NCI-H2029 treated with DMSO at 0.1 percent for 48 hours (cell line): ENCODE data around the gene IQCB1.
"Not testable (repeated sequence)": the region's sequence is repeated elsewhere in the genome, so short reads cannot be mapped to it uniquely, and the experiment has no call there.

Source experiments
- DNase-seq: peaks from one replicate; lab custom pipeline; 2025; lab: John Stamatoyannopoulos, UW

IQCB1 gene

DNA sequence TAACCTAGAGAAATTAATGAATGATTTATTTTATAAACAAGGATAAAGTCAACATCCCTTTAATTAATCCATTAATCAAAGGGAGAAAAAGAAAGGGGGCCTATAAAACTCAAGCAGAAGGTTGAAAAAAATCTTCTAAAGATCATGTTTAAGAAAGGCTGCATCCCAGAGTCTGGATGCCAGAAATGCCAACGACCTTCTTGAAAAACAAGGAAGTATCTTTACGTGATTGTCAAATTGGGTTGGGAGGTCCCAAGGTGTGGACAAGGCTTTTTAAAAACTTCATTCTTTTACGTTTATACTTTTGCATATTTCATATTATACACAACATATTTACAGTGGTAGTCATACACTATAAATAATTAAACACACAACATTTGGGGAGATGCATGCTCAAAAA, 86.9 kb downstream of the IQCB1 start:
- no peak for DNase-seq

DNA sequence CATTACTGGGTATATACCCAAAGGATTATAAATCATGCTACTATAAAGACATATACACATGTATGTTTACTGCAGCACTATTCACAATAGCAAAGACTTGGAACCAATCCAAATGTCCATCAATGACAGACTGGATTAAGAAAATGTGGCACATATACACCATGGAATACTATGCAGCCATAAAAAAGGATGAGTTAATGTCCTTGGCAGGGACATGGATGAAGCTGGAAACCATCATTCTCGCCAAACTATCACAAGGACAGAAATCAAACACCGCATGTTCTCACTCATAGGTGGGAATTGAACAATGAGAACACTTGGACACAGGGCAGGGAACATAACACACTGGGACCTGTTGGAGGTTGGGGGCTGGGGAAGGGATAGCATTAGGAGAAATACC, 91.8 kb downstream of the IQCB1 start:
- DNase-seq, result not testable (repeated sequence)

DNA sequence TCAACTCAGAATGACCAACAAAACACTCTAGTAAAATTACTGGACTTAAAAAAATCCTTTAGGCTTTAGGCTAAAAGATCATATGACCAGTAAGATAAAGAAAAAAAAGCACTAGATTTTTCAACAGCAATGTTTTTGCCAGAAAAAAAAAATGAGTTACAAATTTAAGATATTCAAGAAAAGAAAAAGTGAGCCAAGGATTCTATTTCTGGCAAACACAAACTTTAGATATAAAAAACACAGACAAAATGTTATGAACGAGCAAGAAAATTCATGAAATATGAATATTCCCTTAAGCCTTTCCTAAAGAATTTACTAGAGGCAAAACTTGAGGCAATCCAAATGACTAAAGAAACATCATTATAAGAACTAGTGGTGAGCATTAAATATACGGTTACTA, 94.0 kb downstream of the IQCB1 start:
- no peak for DNase-seq

DNA sequence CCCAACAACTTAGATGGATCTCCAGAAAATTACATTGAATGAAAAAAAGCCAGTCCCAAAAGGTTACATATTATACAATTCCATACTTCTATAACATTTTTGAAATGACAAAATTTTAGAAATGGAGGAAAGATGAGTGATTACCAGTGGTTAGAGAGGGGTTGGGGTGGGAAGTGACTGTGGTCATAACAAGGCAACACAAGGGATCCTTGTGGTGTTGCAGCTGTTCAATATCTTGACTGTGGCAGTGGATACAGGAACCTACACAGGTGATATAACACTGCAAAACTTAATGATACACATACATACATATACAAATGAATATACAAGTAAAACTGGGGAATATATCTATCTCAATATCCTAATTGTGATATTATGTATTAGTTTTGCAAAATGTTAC, 95.0 kb downstream of the IQCB1 start:
- no peak for DNase-seq

GRCh38 chr3:121737644-121738043, 97.2 kb downstream of the IQCB1 start:
- no peak for DNase-seq

DNA sequence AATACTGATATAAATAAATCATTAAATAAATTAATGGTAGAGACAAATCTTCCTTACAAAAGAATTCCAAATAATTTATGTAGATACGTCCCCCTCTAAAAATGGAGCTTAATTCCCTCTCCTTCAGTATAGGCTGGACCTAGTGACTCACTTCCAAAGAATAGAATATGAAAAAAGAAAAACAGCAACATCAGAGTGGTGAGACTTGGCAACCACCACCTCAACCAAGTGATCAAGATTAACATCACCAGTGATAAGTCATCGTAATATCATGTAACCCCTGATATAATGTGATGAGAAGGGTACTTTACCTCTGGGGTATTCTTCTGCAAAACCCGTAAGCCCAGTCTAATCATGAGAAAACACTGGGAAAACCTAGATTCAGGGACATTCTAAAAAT, 98.7 kb downstream of the IQCB1 start:
- DNase-seq, result no peak

DNA sequence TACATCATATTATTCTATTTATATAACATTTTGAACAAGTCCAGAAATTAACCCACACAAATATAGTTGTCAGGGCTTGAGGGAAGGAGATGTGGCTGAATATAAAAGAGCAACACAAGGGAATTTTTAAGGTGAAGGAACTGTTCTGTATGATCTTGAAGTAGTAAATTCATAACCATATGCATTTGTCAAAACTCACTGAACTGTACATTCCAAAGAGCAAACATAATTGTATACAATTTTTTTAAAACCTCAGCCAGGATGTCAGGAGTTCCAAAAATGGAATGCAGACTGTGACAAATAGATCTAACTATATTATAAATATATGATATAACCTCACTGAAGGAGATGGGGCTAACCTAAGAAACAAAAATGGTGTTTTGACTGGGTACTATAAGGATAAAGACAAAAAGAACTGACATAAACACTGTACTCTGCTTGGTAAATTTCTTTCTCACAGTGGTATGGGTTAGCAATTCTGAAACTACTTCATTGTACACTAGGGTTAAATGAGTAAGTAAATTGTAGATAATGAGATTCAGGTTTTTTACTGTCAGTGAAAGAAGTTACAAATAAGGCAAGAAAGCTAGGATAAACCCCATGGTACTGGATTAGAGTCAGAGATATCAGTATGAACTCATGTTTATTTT, 99.7 kb downstream of the IQCB1 start:
- DNase-seq, result no peak

- DNase-seq, result no peak
Observed at GRCh38 chr3:121730940-121731687, 103.7 kb downstream of the IQCB1 start.

DNA sequence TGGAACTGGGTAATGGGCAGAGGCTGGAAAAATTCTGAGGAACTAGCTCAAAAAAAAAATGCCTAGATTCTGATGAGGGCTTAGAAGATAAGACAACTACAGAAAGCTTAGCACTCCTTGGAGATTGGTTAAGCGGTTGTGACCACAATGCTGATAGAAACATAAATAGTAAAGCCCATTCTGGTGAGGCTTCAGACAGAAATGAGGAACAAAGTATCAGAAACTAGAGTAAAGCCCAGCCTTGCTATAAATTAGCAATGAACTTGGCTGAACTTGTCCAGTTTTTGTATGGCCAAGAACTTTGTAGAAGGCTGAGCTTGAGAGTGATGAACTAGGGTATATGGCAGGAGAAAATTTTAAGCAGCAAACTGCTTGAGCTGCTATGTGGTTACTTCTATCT, 110.7 kb downstream of the IQCB1 start:
- DNase-seq, result no peak

GRCh38 chr3:121723485-121723884, 111.4 kb downstream of the IQCB1 start:
- no peak for DNase-seq

- no peak for DNase-seq
Observed at GRCh38 chr3:121722411-121722810, 112.4 kb downstream of the IQCB1 start.

DNA sequence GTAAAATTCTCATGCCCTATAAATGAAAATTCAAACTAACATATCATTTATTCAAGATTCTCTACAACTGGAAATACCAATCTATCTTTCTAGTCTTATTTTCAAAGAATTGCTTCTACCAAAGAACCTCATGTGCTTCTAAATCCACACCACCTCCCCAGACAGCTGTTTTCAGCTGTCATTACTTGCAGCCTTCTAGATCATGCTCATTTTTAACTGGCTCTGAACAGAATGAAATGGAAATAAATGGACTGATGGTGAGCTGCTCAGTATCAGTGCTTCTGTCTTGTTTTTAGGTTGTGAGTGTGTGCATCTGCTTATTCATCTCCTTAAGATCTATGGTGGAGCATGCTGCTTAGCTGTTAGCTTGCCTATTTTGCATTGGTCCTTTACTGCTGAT, 114.7 kb downstream of the IQCB1 start:
- DNase-seq, result no peak
